ENCODE measurements around the gene PIK3CG.
"Not testable (repeated sequence)": the region's sequence is repeated elsewhere in the genome, so short reads cannot be mapped to it uniquely, and the experiment has no call there.

PIK3CG gene

DNA sequence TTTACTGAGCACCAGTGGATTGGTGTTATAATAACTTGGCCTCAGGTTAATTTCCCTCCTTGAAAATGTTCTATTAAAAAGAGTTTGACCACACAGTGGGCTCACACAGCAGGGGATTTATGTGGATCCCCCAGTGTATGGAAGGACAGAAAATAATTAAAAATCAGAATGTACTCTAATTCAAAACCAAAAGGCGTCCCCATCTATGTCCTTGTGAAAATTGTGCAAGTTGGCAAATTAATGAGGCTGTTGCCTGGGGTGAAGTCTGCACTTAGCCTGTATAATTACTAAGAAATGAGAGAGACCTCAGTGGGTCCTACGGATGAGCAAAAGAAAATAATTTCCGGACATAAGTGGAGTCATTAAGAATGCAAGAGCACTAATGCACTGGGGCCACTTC lies 31.1 kb downstream of the PIK3CG start:
- Histone ChIP-seq H3K4me2 (ENCODE audit: low read length) (peak overlapping the region; percentile 57), H3K79me2 (ENCODE audit: low read length) (peaks cover 5% of the 10 kb centered on the region; the same call in 1 of the 2 replicates), H3K36me3 (replicated peaks; ENCODE audit: low read depth, low read length) (peaks cover 49% of the 10 kb centered on the region), H4K20me1 (ENCODE audit: insufficient read depth, low read length) (no peaks in the 10 kb centered on the region), H3K9ac (ENCODE audit: low read length) (peak overlapping the region; percentile 71), H3K27me3 (ENCODE audit: low read depth, low read length) (no peaks in the 10 kb centered on the region), H3K27ac (ENCODE audit: low read length) (peak overlapping the region; percentile 95), H3K9me3 (ENCODE audit: insufficient read depth, low read length) (no peaks in the 10 kb centered on the region; the same call in 1 of the 2 replicates), H3K4me1 (ENCODE audit: low read length) (peaks cover 58% of the 10 kb centered on the region), H3K4me3 (ENCODE audit: low read length) (no peak overlapping the region), H2AFZ (ENCODE audit: low read depth, low read length) (no peak overlapping the region)
- TF ChIP-seq CTCF (IDR thresholded peaks at IDR 0.05; ENCODE audit: low read depth, low read length) (no peak), EZH2phosphoT487 (IDR thresholded peaks at IDR 0.05; ENCODE audit: low read depth) (no peak)

DNA sequence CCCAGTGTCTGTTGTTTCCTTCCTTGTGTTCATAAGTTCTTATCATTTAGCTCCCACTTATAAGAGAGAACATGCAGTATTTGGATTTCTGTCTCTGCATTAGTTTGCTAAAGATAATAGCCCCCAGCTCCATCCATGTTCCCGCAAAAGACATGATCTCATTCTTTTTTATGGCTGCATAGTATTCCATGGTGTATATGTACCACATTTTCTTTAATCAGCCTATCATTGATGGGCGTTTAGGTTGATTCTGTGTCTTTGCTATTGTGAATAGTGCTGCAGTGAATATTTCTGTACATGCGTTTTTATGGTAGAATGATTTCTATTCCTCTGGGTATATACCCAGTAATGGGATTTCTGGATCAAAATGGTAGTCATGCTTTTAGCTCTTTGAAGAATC lies 32.5 kb downstream of the PIK3CG start:
- H3K36me3 ChIP-seq (replicated peaks; ENCODE audit: low read depth, low read length) = peaks cover 50% of the 10 kb centered on the region

GRCh38 chr7:106898967-106899366 lies 33.9 kb downstream of the PIK3CG start:
- not testable (repeated sequence) for H4K20me1 ChIP-seq (ENCODE audit: insufficient read depth, low read length); H3K4me3 ChIP-seq (ENCODE audit: low read length)

More for the DNA sequence above, 32.5 kb downstream of the PIK3CG start:
- H3K27ac ChIP-seq (ENCODE audit: low read length); H3K4me3 ChIP-seq (ENCODE audit: low read length); H3K9me3 ChIP-seq (ENCODE audit: insufficient read depth, low read length); H2AFZ ChIP-seq (ENCODE audit: low read depth, low read length); H3K79me2 ChIP-seq (ENCODE audit: low read length); H3K9ac ChIP-seq (ENCODE audit: low read length); H4K20me1 ChIP-seq (ENCODE audit: insufficient read depth, low read length); H3K27me3 ChIP-seq (ENCODE audit: low read depth, low read length); H3K4me2 ChIP-seq (ENCODE audit: low read length): not testable (repeated sequence)
- H3K4me1 ChIP-seq (ENCODE audit: low read length) = peaks cover 45% of the 10 kb centered on the region

GRCh38 chr7:106901828-106902441 lies 36.9 kb downstream of the PIK3CG start:
- Histone ChIP-seq H4K20me1 (ENCODE audit: insufficient read depth, low read length) (no peaks in the 10 kb centered on the region), H3K27ac (ENCODE audit: low read length) (no peak overlapping the region), H3K9ac (ENCODE audit: low read length) (no peak overlapping the region), H3K9me3 (ENCODE audit: insufficient read depth, low read length) (no peaks in the 10 kb centered on the region; the same call in 1 of the 2 replicates), H3K27me3 (ENCODE audit: low read depth, low read length) (no peaks in the 10 kb centered on the region), H3K4me1 (ENCODE audit: low read length) (peaks cover 2% of the 10 kb centered on the region; the same call in 1 of the 2 replicates), H2AFZ (ENCODE audit: low read depth, low read length) (no peak overlapping the region), H3K4me2 (ENCODE audit: low read length) (no peak overlapping the region), H3K36me3 (replicated peaks; ENCODE audit: low read depth, low read length) (peaks cover 45% of the 10 kb centered on the region), H3K4me3 (ENCODE audit: low read length) (no peak overlapping the region), H3K79me2 (ENCODE audit: low read length) (no peaks in the 10 kb centered on the region)
- TF ChIP-seq EZH2phosphoT487 (IDR thresholded peaks at IDR 0.05; ENCODE audit: low read depth) (no peak), CTCF (IDR thresholded peaks at IDR 0.05; ENCODE audit: low read depth, low read length) (no peak)

More at GRCh38 chr7:106898967-106899366, 33.9 kb downstream of the PIK3CG start:
- not testable (repeated sequence) for H3K27me3 ChIP-seq (ENCODE audit: low read depth, low read length); H3K9ac ChIP-seq (ENCODE audit: low read length); H3K4me2 ChIP-seq (ENCODE audit: low read length); H3K27ac ChIP-seq (ENCODE audit: low read length); H3K79me2 ChIP-seq (ENCODE audit: low read length); H2AFZ ChIP-seq (ENCODE audit: low read depth, low read length); H3K9me3 ChIP-seq (ENCODE audit: insufficient read depth, low read length)
- Histone ChIP-seq H3K4me1 (ENCODE audit: low read length) (peaks cover 31% of the 10 kb centered on the region), H3K36me3 (replicated peaks; ENCODE audit: low read depth, low read length) (peaks cover 36% of the 10 kb centered on the region)

DNA sequence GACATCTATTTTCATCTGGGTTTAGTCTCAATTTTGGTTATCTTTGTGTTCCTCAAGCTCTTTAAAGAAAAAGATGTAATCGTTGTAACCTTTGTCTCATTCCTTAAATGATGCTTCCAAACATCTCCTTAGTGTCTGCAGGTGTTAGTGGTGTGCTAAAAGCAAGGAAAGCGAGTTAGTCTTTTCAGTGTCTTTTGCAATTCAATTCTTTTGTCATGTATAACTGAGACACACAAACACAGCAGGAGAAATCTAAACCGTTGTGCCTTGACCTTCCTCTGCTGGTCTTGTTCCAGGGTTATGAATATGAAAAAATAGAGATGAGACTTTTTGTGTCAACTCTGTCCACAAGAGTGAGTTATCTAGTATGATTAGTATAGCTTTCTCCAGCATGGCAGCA lies 40.7 kb downstream of the PIK3CG start:
- Histone ChIP-seq H3K36me3 (replicated peaks; ENCODE audit: low read depth, low read length) (peaks cover 41% of the 10 kb centered on the region), H3K9me3 (ENCODE audit: insufficient read depth, low read length) (no peaks in the 10 kb centered on the region), H3K9ac (ENCODE audit: low read length) (no peak overlapping the region), H3K4me1 (ENCODE audit: low read length) (peaks cover 6% of the 10 kb centered on the region; the same call in 1 of the 2 replicates), H2AFZ (ENCODE audit: low read depth, low read length) (no peak overlapping the region), H3K4me2 (ENCODE audit: low read length) (no peak overlapping the region), H3K4me3 (ENCODE audit: low read length) (no peak overlapping the region), H3K27me3 (ENCODE audit: low read depth, low read length) (no peaks in the 10 kb centered on the region), H3K79me2 (ENCODE audit: low read length) (no peaks in the 10 kb centered on the region), H3K27ac (ENCODE audit: low read length) (no peak overlapping the region), H4K20me1 (ENCODE audit: insufficient read depth, low read length) (no peaks in the 10 kb centered on the region)
- TF ChIP-seq EZH2phosphoT487 (IDR thresholded peaks at IDR 0.05; ENCODE audit: low read depth) = no peak
- no peak for TF ChIP-seq CTCF (IDR thresholded peaks at IDR 0.05; ENCODE audit: low read depth, low read length)
